OCI-LY7 (cell line): ENCODE measurements around the gene IGFLR1. TPM values are rescaled to one million over a fixed set of nuclear protein-coding genes. Genes with fewer than 3 reads are reported as not detected.

Experiments used
- BruUV-seq: library from RNA; stranded (reverse); fragments of 400-500 nt; replicated peaks from 2 replicates; lab custom pipeline; 2021; lab: Mats Ljungman, UMichigan
- CTCF ChIA-PET: fragments of 300-600 bp; sonication (Branson Sonifier 250); formaldehyde crosslinking; loops from one replicate; lab custom pipeline; 2022; ENCODE audit warnings: antibody characterized with exemption; ENCODE audit not compliant: unreplicated experiment; lab: Charles Lee
- POLR2A ChIA-PET: fragments of 300-600 bp; sonication (Branson Sonifier 250); formaldehyde crosslinking; loops from one replicate; lab custom pipeline; 2022; ENCODE audit warnings: antibody characterized with exemption; lab: Charles Lee
- DNase-seq: peaks from one replicate; pipeline ENCODE4 v3.0.0-alpha.2; 2015; ENCODE audit warnings: low spot score
- H2AFZ ChIP-seq: fragments of 200-600 bp; sonication (generic), shearing (Covaris generic); 2 replicates; pipeline ENCODE4 v1.6.1; 2014; ENCODE audit warnings: mild to moderate bottlenecking, antibody characterized with exemption, low read length, moderate library complexity
- H3K27ac ChIP-seq: fragments of 200-600 bp; sonication (generic); 2 replicates; pipeline ENCODE4 v1.5.1; 2014; ENCODE audit warnings: mixed run types, low read depth, mild to moderate bottlenecking, moderate library complexity, low read length, inconsistent platforms; ENCODE audit not compliant: poor library complexity, severe bottlenecking
- H3K36me3 ChIP-seq: fragments of 200-600 bp; sonication (generic); 2 replicates; pipeline ENCODE4 v1.6.1; 2014; ENCODE audit warnings: mild to moderate bottlenecking, antibody characterized with exemption, low read length, moderate library complexity, mixed read lengths; ENCODE audit not compliant: insufficient read depth
- H3K4me1 ChIP-seq: fragments of 200-600 bp; sonication (generic); 2 replicates; pipeline ENCODE4 v1.5.1; 2014; ENCODE audit warnings: mild to moderate bottlenecking, low read length; ENCODE audit not compliant: insufficient read depth, poor library complexity, severe bottlenecking
- H3K4me2 ChIP-seq: fragments of 200-600 bp; sonication (generic); 2 replicates; pipeline ENCODE4 v1.6.1; 2014; ENCODE audit warnings: mild to moderate bottlenecking, low read length
- H3K4me3 ChIP-seq: fragments of 200-600 bp; sonication (generic); 2 replicates; pipeline ENCODE4 v1.5.1; 2014; ENCODE audit warnings: mild to moderate bottlenecking, low read depth, low read length; ENCODE audit not compliant: poor library complexity, severe bottlenecking
- H3K79me2 ChIP-seq: fragments of 200-600 bp; sonication (generic); 2 replicates; pipeline ENCODE4 v1.6.1; 2016; ENCODE audit warnings: low read depth, mild to moderate bottlenecking, low read length, moderate library complexity, mixed read lengths; ENCODE audit not compliant: insufficient read depth
- H3K9me2 ChIP-seq: fragments of 200-600 bp; sonication (generic); 2 replicates; pipeline ENCODE4 v1.6.1; 2016; ENCODE audit warnings: mild to moderate bottlenecking, low read length, mixed read lengths; ENCODE audit not compliant: insufficient read depth
- H3K9me3 ChIP-seq: fragments of 200-600 bp; sonication (generic); 2 replicates; pipeline ENCODE4 v1.6.1; 2014; ENCODE audit warnings: mild to moderate bottlenecking, mixed run types, low read length, mixed read lengths
- H4K20me1 ChIP-seq: fragments of 200-600 bp; sonication (generic); 2 replicates; pipeline ENCODE4 v1.6.1; 2014; ENCODE audit warnings: mild to moderate bottlenecking, antibody characterized with exemption, low read length, moderate library complexity, mixed read lengths; ENCODE audit not compliant: insufficient read depth
- CTCF ChIP-seq: fragments of 200-600 bp; sonication (generic); conservative IDR thresholded peaks from 2 replicates; pipeline ENCODE4 v1.5.1; 2014; ENCODE audit warnings: mild to moderate bottlenecking, antibody characterized with exemption, low read length, moderate library complexity, mixed read lengths
- EZH2phosphoT487 ChIP-seq: fragments of 200-600 bp; sonication (generic); IDR thresholded peaks from 2 replicates; pipeline ENCODE4 v1.6.1; 2018; ENCODE audit warnings: low read depth, borderline replicate concordance, mild to moderate bottlenecking, mixed run types, antibody characterized with exemption, low read length, moderate library complexity, mixed read lengths
- intact Hi-C: fragments of 100-400 bp; cut with micrococcal nuclease; formaldehyde crosslinking; loops from one replicate; pipeline ENCODE4 v1.10.0; 2022; ENCODE audit not compliant: unreplicated experiment
- total RNA-seq, 2 experiments: library from RNA; depleted of rRNA in 1 of 2; stranded (reverse); fragments of >200 nt in 1 of 2; shearing (Covaris generic) in 1 of 2; gene quantifications; 2 replicates each; pipeline ENCODE4 v1.2.3, GENCODE V29; 2014 to 2022

IGFLR1 gene
- total RNA-seq, 2 experiments from 2014 or later: 8.5 to 18.3 TPM

GRCh38 chr19:35768082-35768421 is 25.8 kb upstream of the IGFLR1 start:
- Histone ChIP-seq H3K79me2 (no peaks in the 10 kb centered on the region), H4K20me1 (no peaks in the 10 kb centered on the region), H3K4me2 (no peak overlapping the region), H3K4me1 (no peaks in the 10 kb centered on the region), H3K4me3 (no peak overlapping the region), H3K36me3 (peaks cover 29% of the 10 kb centered on the region), H2AFZ (no peak overlapping the region), H3K27ac (no peak overlapping the region), H3K9me2 (no peaks in the 10 kb centered on the region), H3K9me3 (no peaks in the 10 kb centered on the region)
- BruUV-seq: no TSS peak
- CTCF ChIA-PET: no interaction called here
- intact Hi-C loops: no loop called here
- TF ChIP-seq EZH2phosphoT487: no peak
- POLR2A ChIA-PET: no interaction called here
- no peak for DNase-seq

GRCh38 chr19:35767288-35768081 is 25.2 kb upstream of the IGFLR1 start:
- Histone ChIP-seq H3K79me2 (no peaks in the 10 kb centered on the region), H2AFZ (no peak overlapping the region), H4K20me1 (no peaks in the 10 kb centered on the region), H3K4me1 (no peaks in the 10 kb centered on the region), H3K27ac (no peak overlapping the region), H3K9me2 (no peaks in the 10 kb centered on the region), H3K36me3 (peaks cover 30% of the 10 kb centered on the region), H3K4me3 (no peak overlapping the region), H3K9me3 (no peaks in the 10 kb centered on the region), H3K4me2 (no peak overlapping the region)
- intact Hi-C loops: no loop called here
- no peak for DNase-seq
- no TSS peak for BruUV-seq
- ChIA-PET POLR2A (no interaction called here), CTCF (no interaction called here)
- TF ChIP-seq CTCF (no peak), EZH2phosphoT487 (no peak)

- Histone ChIP-seq H4K20me1 (no peaks in the 10 kb centered on the region), H3K4me2 (no peak overlapping the region), H3K9me3 (no peaks in the 10 kb centered on the region), H3K9me2 (no peaks in the 10 kb centered on the region), H3K27ac (no peak overlapping the region), H3K36me3 (peaks cover 37% of the 10 kb centered on the region), H3K4me3 (no peak overlapping the region), H2AFZ (no peak overlapping the region), H3K79me2 (no peaks in the 10 kb centered on the region), H3K4me1 (no peaks in the 10 kb centered on the region)
- POLR2A ChIA-PET: no interaction called here
- DNase-seq: no peak
- intact Hi-C loops: no loop called here
- BruUV-seq: no TSS peak
- TF ChIP-seq EZH2phosphoT487: no peak
- no peak for TF ChIP-seq CTCF
- CTCF ChIA-PET: no interaction called here
These were observed 24.4 kb upstream of the IGFLR1 start for GRCh38 chr19:35766571-35767104.
